Neural progenitor cell (in vitro differentiated cells): ENCODE data around the gene HORMAD1.

Experiments used
- EZH2 ChIP-seq: fragments of 200-600 bp; sonication (generic); IDR thresholded peaks from 2 replicates; pipeline ENCODE4 v1.6.1; 2017; ENCODE audit warnings: antibody characterized with exemption, mild to moderate bottlenecking, moderate library complexity
- TF ChIP-seq, protein P1 (sequence below): fragments of 200-600 bp; sonication (generic); IDR thresholded peaks from 2 replicates; pipeline ENCODE4 v1.5.1; 2017; ENCODE audit warnings: antibody characterized with exemption, mild to moderate bottlenecking

DNA sequence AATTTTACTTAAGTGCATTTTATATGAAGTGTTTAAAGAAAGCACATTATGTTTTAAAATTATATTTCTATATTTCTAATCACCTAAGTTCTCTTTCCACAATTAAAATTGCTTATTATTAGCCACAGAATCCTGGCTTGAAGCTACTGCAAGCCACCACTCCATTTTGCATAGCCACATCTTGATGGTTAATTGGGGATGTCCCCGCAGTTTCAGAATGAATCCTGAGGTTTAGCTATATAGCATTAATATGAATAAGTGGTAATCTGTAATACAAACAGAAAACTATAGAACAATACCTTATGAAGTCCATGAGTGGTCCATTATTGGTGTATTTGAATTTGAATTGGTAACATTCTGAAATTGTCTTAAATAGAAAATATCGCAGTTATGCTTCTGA lies 12.1 kb downstream of the HORMAD1 start:
- TF ChIP-seq, protein P1, sequence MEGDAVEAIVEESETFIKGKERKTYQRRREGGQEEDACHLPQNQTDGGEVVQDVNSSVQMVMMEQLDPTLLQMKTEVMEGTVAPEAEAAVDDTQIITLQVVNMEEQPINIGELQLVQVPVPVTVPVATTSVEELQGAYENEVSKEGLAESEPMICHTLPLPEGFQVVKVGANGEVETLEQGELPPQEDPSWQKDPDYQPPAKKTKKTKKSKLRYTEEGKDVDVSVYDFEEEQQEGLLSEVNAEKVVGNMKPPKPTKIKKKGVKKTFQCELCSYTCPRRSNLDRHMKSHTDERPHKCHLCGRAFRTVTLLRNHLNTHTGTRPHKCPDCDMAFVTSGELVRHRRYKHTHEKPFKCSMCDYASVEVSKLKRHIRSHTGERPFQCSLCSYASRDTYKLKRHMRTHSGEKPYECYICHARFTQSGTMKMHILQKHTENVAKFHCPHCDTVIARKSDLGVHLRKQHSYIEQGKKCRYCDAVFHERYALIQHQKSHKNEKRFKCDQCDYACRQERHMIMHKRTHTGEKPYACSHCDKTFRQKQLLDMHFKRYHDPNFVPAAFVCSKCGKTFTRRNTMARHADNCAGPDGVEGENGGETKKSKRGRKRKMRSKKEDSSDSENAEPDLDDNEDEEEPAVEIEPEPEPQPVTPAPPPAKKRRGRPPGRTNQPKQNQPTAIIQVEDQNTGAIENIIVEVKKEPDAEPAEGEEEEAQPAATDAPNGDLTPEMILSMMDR: no peak
- TF ChIP-seq EZH2: no peak
